Measurements from ENCODE around the gene SETDB1.

- TF ChIP-seq CTCF (IDR thresholded peaks at IDR 0.05) (no peak), POLR2A (IDR thresholded peaks at IDR 0.05) (no peak)
These were observed 71.8 kb downstream of the SETDB1 start for GRCh38 chr1:150997949-150998348.
